H9 (cell line): ENCODE data around the gene IFI27L1. TPM values are rescaled to one million over a fixed set of nuclear protein-coding genes. Genes with fewer than 3 reads are reported as not detected.

ENCODE experiments used
- DNase-seq: peaks from one replicate; pipeline ENCODE4 v3.0.0-alpha.2; 2017
- H2AFZ ChIP-seq: one replicate; pipeline ENCODE4 v1.6.1; 2013; ENCODE audit warnings: mild to moderate bottlenecking, low read length, control low read depth, moderate library complexity
- H2AK5ac ChIP-seq: 2 replicates; pipeline ENCODE4 v1.6.1; 2013; ENCODE audit warnings: low read length, control low read depth, mixed read lengths; ENCODE audit not compliant: insufficient read length
- H2BK120ac ChIP-seq: one replicate; pipeline ENCODE4 v1.6.1; 2013; ENCODE audit warnings: low read depth, mild to moderate bottlenecking, low read length, control low read depth, inconsistent platforms; ENCODE audit not compliant: poor library complexity, severe bottlenecking
- H2BK12ac ChIP-seq: 2 replicates; pipeline ENCODE4 v1.6.1; 2013; ENCODE audit warnings: low read length, control low read depth, mixed read lengths, low read depth; ENCODE audit not compliant: insufficient read length
- H2BK15ac ChIP-seq: 2 replicates; pipeline ENCODE4 v1.6.1; 2013; ENCODE audit warnings: low read depth, low read length, control low read depth
- H2BK20ac ChIP-seq: one replicate; pipeline ENCODE4 v1.6.1; 2013; ENCODE audit warnings: low read depth, mild to moderate bottlenecking, low read length, control low read depth, inconsistent platforms; ENCODE audit not compliant: poor library complexity, severe bottlenecking
- H2BK5ac ChIP-seq: 2 replicates; pipeline ENCODE4 v1.6.1; 2013; ENCODE audit warnings: low read length, control low read depth, mixed read lengths; ENCODE audit not compliant: insufficient read length
- H3K14ac ChIP-seq: 2 replicates; pipeline ENCODE4 v1.6.1; 2013; ENCODE audit warnings: low read length, control low read depth; ENCODE audit not compliant: insufficient read depth
- H3K18ac ChIP-seq: 2 replicates; pipeline ENCODE4 v1.6.1; 2013; ENCODE audit warnings: low read depth, mild to moderate bottlenecking, mixed read lengths, low read length, control low read depth; ENCODE audit not compliant: insufficient read length
- H3K23ac ChIP-seq: 2 replicates; pipeline ENCODE4 v1.6.1; 2013; ENCODE audit warnings: low read length, control low read depth, mixed read lengths, low read depth; ENCODE audit not compliant: insufficient read length
- H3K23me2 ChIP-seq: 2 replicates; pipeline ENCODE4 v1.6.1; 2013; ENCODE audit warnings: low read depth, mild to moderate bottlenecking, mixed read lengths, low read length, control low read depth; ENCODE audit not compliant: insufficient read length, poor library complexity, severe bottlenecking
- H3K27ac ChIP-seq: 2 replicates; pipeline ENCODE4 v1.5.1; 2013; ENCODE audit warnings: low read length, control low read depth, mixed read lengths, low read depth; ENCODE audit not compliant: insufficient read length
- H3K27me3 ChIP-seq: 2 replicates; pipeline ENCODE4 v1.6.1; 2013; ENCODE audit warnings: low read length, control low read depth, inconsistent platforms; ENCODE audit not compliant: insufficient read depth
- H3K4ac ChIP-seq: 2 replicates; pipeline ENCODE4 v1.6.1; 2013; ENCODE audit warnings: low read depth, mild to moderate bottlenecking, control low read depth, inconsistent platforms, low read length, moderate library complexity
- H3K4me1 ChIP-seq: 2 replicates; pipeline ENCODE4 v1.6.1; 2013; ENCODE audit warnings: low read length, control low read depth, inconsistent platforms; ENCODE audit not compliant: insufficient read depth
- H3K4me2 ChIP-seq: 2 replicates; pipeline ENCODE4 v1.6.1; 2013; ENCODE audit warnings: low read length, control low read depth, mixed read lengths; ENCODE audit not compliant: insufficient read length, insufficient read depth
- H3K56ac ChIP-seq: 2 replicates; pipeline ENCODE4 v1.6.1; 2013; ENCODE audit warnings: low read depth, mild to moderate bottlenecking, mixed read lengths, low read length, control low read depth; ENCODE audit not compliant: insufficient read length
- H3K79me1 ChIP-seq: 2 replicates; pipeline ENCODE4 v1.6.1; 2013; ENCODE audit warnings: low read depth, mild to moderate bottlenecking, moderate library complexity, low read length, control low read depth, inconsistent platforms; ENCODE audit not compliant: insufficient read depth, poor library complexity, severe bottlenecking
- H3K79me2 ChIP-seq: 2 replicates; pipeline ENCODE4 v1.6.1; 2013; ENCODE audit warnings: low read length, control low read depth, inconsistent platforms; ENCODE audit not compliant: insufficient read depth
- H3K9ac ChIP-seq: 2 replicates; pipeline ENCODE4 v1.6.1; 2013; ENCODE audit warnings: low read length, control low read depth, mixed read lengths; ENCODE audit not compliant: insufficient read length; ENCODE audit errors: extremely low read depth
- H3K9me3 ChIP-seq: one replicate; pipeline ENCODE4 v1.6.1; 2013; ENCODE audit warnings: low read depth, low read length, inconsistent platforms; ENCODE audit not compliant: control insufficient read depth
- H3T11ph ChIP-seq: one replicate; pipeline ENCODE4 v1.6.1; 2013; ENCODE audit warnings: mild to moderate bottlenecking, low read length, control low read depth, inconsistent platforms
- H4K20me1 ChIP-seq: one replicate; pipeline ENCODE4 v1.6.1; 2013; ENCODE audit not compliant: control insufficient read depth, insufficient read length, insufficient read depth
- H4K5ac ChIP-seq: 2 replicates; pipeline ENCODE4 v1.6.1; 2013; ENCODE audit warnings: low read depth, mild to moderate bottlenecking, mixed read lengths, low read length, control low read depth; ENCODE audit not compliant: insufficient read length
- H4K8ac ChIP-seq: replicated peaks from 2 replicates; pipeline ENCODE4 v1.6.1; 2013; ENCODE audit warnings: low read length, control low read depth, mixed read lengths, low read depth; ENCODE audit not compliant: insufficient read length
- H4K91ac ChIP-seq: 2 replicates; pipeline ENCODE4 v1.6.1; 2013; ENCODE audit warnings: low read depth, mild to moderate bottlenecking, moderate library complexity, mixed read lengths, low read length, control low read depth; ENCODE audit not compliant: insufficient read length
- H3K27ac Mint-ChIP-seq, 3 experiments: 2 replicates in 2 of 3; 3 replicates in 1 of 3; pipeline ENCODE4 v1.8.0; 2020 to 2021; ENCODE audit warnings: mixed read lengths in 3 of 3, mild to moderate bottlenecking in 1 of 3, moderate library complexity in 1 of 3
- H3K27me3 Mint-ChIP-seq: 2 replicates; pipeline ENCODE4 v1.8.0; 2021; ENCODE audit warnings: low read depth, mild to moderate bottlenecking, moderate library complexity, mixed read lengths
- H3K36me3 Mint-ChIP-seq, 3 experiments: 2 replicates in 2 of 3; 3 replicates in 1 of 3; pipeline ENCODE4 v1.8.0; 2020 to 2021; ENCODE audit warnings: low read depth in 3 of 3, mixed read lengths in 3 of 3; ENCODE audit not compliant: insufficient read depth in 1 of 3
- H3K4me1 Mint-ChIP-seq, 2 experiments: 2 replicates each; pipeline ENCODE4 v1.8.0; 2020; ENCODE audit warnings: mixed read lengths in 2 of 2
- H3K4me3 Mint-ChIP-seq, 2 experiments: 2 replicates in 1 of 2; 3 replicates in 1 of 2; pipeline ENCODE4 v1.8.0; 2020 to 2021; ENCODE audit warnings: mild to moderate bottlenecking in 2 of 2, mixed read lengths in 2 of 2, moderate library complexity in 1 of 2
- H3K9me3 Mint-ChIP-seq, 2 experiments: 2 replicates in 1 of 2; 3 replicates in 1 of 2; pipeline ENCODE4 v1.8.0; 2020; ENCODE audit warnings: mild to moderate bottlenecking in 2 of 2, mixed read lengths in 2 of 2, moderate library complexity in 1 of 2
- WGBS: extraction: QIAGEN DNeasy Blood & Tissue Kit; methylation state at CpG from one replicate; pipeline ENCODE4 v1.1.7; 2013; ENCODE audit warnings: missing lambda C conversion rate, low lambda C conversion rate, mixed read lengths; ENCODE audit not compliant: insufficient read length; ENCODE audit errors: extremely low coverage; 5-methylcytosine and 5-hydroxymethylcytosine counted together
- total RNA-seq: library from RNA; stranded (reverse); gene quantifications from 2 replicates; pipeline ENCODE4 v1.2.1, GENCODE V29; 2021
- TF ChIP-seq, protein P1 (sequence below): fragments of 200-600 bp; sonication (generic); conservative IDR thresholded peaks from 3 replicates; pipeline ENCODE4 v1.8.0; 2021; ENCODE audit warnings: antibody characterized with exemption, mild to moderate bottlenecking

Gene IFI27L1
- total RNA-seq, 1 experiment from 2014 or later = 27.4 TPM

DNA sequence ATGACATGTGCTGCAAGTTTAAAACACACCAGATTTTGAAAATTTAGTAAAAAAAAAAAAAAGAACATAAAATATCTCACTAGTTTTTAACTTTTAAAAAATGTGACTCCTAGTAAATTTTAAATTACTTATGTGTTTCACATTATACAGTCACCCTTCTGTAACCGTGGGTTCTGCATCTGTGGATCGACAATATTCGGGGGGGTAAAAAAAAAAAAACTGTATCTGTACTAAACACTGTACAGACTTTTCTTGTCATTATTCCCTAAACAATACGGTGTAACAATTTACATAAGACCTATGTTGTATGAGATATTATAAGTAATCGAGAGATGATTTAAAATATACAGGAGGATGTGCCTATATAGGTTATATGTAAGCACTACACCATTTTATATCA, 3.3 kb upstream of the IFI27L1 start:
- Histone ChIP-seq H3K23me2 (peaks cover 8% of the 10 kb centered on the region), H2AK5ac (no peak overlapping the region), H2BK15ac (no peak overlapping the region), H3K56ac (no peak overlapping the region), H4K8ac (no peak overlapping the region), H3T11ph (no peak overlapping the region), H3K79me1 (peaks cover 4% of the 10 kb centered on the region), H2AFZ (no peak overlapping the region), H3K4ac (no peak overlapping the region), H3K27ac (no peak overlapping the region), H3K79me2 (peaks cover 41% of the 10 kb centered on the region), H2BK20ac (no peak overlapping the region), H2BK12ac (no peak overlapping the region), H3K9ac (no peak overlapping the region), H3K23ac (no peak overlapping the region), H4K5ac (no peak overlapping the region), H3K4me1 (peaks cover 2% of the 10 kb centered on the region), H3K4me2 (no peak overlapping the region), H4K91ac (no peak overlapping the region), H3K9me3 (no peaks in the 10 kb centered on the region), H2BK120ac (no peak overlapping the region), H2BK5ac (no peak overlapping the region), H3K27me3 (no peaks in the 10 kb centered on the region), H3K14ac (no peak overlapping the region), H3K18ac (no peak overlapping the region), H4K20me1 (peaks cover 4% of the 10 kb centered on the region)
- DNase-seq = no peak
- Mint-ChIP-seq H3K27me3 (no peaks in the 10 kb centered on the region), H3K4me1 (peaks cover 30 to 33% of the 10 kb centered on the region in 2 experiments), H3K4me3 (no peak overlapping the region; a peak in 1 of 5 replicates), H3K27ac (no peak overlapping the region), H3K9me3 (peaks cover 15 to 17% of the 10 kb centered on the region in 2 experiments), H3K36me3 (peaks cover 46 to 48% (median 47%) of the 10 kb centered on the region in 3 experiments)
- TF ChIP-seq, protein P1, sequence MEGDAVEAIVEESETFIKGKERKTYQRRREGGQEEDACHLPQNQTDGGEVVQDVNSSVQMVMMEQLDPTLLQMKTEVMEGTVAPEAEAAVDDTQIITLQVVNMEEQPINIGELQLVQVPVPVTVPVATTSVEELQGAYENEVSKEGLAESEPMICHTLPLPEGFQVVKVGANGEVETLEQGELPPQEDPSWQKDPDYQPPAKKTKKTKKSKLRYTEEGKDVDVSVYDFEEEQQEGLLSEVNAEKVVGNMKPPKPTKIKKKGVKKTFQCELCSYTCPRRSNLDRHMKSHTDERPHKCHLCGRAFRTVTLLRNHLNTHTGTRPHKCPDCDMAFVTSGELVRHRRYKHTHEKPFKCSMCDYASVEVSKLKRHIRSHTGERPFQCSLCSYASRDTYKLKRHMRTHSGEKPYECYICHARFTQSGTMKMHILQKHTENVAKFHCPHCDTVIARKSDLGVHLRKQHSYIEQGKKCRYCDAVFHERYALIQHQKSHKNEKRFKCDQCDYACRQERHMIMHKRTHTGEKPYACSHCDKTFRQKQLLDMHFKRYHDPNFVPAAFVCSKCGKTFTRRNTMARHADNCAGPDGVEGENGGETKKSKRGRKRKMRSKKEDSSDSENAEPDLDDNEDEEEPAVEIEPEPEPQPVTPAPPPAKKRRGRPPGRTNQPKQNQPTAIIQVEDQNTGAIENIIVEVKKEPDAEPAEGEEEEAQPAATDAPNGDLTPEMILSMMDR = no peak
- no CpG with 5 or more reads among the region's 5 CpGs for WGBS
